ENCODE data around the gene ERC1. TPM values are rescaled to one million over a fixed set of nuclear protein-coding genes. Genes with fewer than 3 reads are reported as not detected.

ERC1 gene
- total RNA-seq, 1 donor from 2014 or later, result 16.6 TPM

DNA sequence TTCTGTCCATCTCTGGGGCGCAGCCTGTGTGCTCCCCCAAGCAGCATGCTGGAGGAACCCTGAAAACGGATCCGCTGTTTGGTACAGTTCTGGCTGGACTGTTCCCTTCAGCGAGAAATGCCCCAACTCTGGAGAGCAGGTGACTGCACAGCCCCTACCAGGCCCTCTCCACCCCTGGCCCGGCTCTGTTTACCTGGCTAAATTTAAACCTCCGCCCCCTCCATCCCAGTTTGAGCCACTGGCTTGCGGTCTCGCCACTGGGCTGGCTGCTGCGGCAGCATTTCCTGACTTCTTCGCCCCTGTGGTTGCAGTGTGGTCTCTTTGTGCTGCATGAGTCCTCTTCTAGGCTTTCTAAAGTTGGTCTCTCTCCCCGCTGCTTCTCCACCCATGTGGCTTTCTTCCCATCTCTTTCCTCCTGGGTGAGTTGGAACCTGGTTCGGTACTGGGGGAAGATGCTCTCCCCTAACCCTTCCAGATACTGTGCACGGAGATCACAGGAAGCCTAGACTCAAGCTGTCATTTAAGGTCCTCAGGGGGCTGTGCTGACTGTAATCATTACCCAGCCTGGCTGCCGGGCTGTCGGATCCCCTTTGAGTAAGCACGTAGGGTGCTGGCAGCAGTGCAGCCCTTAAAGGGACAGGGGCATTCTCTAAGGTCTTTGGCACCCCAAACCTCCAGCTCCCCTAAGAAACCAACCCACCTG is 542.7 kb downstream of the ERC1 start:
- FAIRE-seq (no peak), DNase-seq (ENCODE audit: low read depth) (no peak)
- no peak overlapping the region for H3K4me3 ChIP-seq (ENCODE audit: low read depth, low read length)
- TF ChIP-seq, protein P1, sequence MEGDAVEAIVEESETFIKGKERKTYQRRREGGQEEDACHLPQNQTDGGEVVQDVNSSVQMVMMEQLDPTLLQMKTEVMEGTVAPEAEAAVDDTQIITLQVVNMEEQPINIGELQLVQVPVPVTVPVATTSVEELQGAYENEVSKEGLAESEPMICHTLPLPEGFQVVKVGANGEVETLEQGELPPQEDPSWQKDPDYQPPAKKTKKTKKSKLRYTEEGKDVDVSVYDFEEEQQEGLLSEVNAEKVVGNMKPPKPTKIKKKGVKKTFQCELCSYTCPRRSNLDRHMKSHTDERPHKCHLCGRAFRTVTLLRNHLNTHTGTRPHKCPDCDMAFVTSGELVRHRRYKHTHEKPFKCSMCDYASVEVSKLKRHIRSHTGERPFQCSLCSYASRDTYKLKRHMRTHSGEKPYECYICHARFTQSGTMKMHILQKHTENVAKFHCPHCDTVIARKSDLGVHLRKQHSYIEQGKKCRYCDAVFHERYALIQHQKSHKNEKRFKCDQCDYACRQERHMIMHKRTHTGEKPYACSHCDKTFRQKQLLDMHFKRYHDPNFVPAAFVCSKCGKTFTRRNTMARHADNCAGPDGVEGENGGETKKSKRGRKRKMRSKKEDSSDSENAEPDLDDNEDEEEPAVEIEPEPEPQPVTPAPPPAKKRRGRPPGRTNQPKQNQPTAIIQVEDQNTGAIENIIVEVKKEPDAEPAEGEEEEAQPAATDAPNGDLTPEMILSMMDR (IDR thresholded peaks at IDR 0.05; ENCODE audit: insufficient read depth, low read length, severe bottlenecking), result no peak
- H3K36me3 ChIP-seq (ENCODE audit: control insufficient read depth, insufficient read depth, low read length), result no peaks in the 10 kb centered on the region
- peaks cover 41% of the 10 kb centered on the region for H3K27me3 ChIP-seq (ENCODE audit: control insufficient read depth, insufficient read depth, low read length)

DNA sequence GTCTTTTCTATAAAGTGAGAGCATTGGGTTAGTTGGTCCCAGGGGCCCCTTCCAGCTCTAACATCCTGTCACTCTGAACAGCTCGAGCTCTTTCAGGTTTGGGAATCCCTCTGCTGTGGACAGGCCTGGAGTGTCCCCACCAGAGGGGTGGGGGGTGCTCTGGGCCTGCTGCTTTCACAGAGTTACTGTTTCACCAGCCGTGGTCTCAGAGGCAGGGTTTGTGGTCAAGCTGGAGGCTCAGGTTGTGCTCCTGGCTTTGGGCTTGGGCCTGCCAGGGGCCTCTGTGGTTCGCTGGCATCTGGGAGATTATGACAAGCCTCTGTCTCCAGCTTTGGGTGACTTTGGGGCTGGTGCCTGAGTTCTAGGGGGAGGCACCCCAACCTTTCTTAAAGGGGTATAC is 543.7 kb downstream of the ERC1 start:
- Histone ChIP-seq H3K36me3 (ENCODE audit: control insufficient read depth, insufficient read depth, low read length) (no peaks in the 10 kb centered on the region), H3K4me3 (ENCODE audit: low read depth, low read length) (no peak overlapping the region), H3K27me3 (ENCODE audit: control insufficient read depth, insufficient read depth, low read length) (peaks cover 39% of the 10 kb centered on the region)
- FAIRE-seq, result no peak
- DNase-seq (ENCODE audit: low read depth), result no peak
- TF ChIP-seq, protein P1 (IDR thresholded peaks at IDR 0.05; ENCODE audit: insufficient read depth, low read length, severe bottlenecking), result no peak

DNA sequence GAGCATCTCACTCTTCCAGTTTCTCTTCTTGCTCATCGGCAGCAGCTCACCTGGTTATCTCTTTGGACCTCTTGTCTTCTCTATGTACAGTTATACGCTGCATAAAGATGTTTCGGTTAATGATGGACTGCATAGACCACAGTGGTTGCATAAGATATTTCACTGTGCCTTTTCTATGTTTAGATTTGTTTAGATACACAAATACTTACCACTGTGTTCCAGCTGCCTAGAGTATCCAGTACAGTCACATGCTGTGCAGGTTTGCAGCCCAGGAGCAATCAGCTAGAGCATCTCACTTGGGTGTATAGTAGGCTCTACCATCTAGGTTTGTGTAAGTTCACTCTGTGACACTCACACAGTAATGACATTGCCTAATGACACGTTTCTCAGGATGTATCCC is 545.8 kb downstream of the ERC1 start:
- Histone ChIP-seq H3K27me3 (ENCODE audit: control insufficient read depth, insufficient read depth, low read length) (peaks cover 31% of the 10 kb centered on the region), H3K4me3 (ENCODE audit: low read depth, low read length) (no peak overlapping the region), H3K36me3 (ENCODE audit: control insufficient read depth, insufficient read depth, low read length) (no peaks in the 10 kb centered on the region)
- no peak for DNase-seq (ENCODE audit: low read depth)
- FAIRE-seq, result no peak
- TF ChIP-seq, protein P1 (IDR thresholded peaks at IDR 0.05; ENCODE audit: insufficient read depth, low read length, severe bottlenecking), result no peak

DNA sequence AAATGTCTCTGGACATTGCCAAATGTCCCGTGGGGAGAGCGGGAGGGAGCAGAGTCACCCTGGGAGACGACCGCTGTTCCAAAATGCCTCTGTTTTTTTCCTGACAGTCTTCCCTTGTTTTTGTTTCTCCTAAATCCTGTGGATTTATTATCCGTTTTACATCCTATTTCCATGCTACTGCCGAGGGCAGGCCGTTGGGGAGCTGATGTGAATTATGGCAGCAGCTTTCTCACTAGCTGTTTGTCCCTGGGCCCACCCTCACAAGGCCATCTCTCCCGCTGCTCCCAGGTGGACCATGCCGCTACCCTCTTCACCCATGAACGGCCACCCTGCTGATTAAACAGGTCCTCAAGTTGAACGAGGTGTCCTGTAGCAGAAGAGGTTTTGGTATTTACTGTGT is 548.1 kb downstream of the ERC1 start:
- Histone ChIP-seq H3K36me3 (ENCODE audit: control insufficient read depth, insufficient read depth, low read length) (no peaks in the 10 kb centered on the region), H3K27me3 (ENCODE audit: control insufficient read depth, insufficient read depth, low read length) (peaks cover 16% of the 10 kb centered on the region), H3K4me3 (ENCODE audit: low read depth, low read length) (no peak overlapping the region)
- no peak for FAIRE-seq
- no peak for DNase-seq (ENCODE audit: low read depth)
- TF ChIP-seq, protein P1 (IDR thresholded peaks at IDR 0.05; ENCODE audit: insufficient read depth, low read length, severe bottlenecking), result no peak

DNA sequence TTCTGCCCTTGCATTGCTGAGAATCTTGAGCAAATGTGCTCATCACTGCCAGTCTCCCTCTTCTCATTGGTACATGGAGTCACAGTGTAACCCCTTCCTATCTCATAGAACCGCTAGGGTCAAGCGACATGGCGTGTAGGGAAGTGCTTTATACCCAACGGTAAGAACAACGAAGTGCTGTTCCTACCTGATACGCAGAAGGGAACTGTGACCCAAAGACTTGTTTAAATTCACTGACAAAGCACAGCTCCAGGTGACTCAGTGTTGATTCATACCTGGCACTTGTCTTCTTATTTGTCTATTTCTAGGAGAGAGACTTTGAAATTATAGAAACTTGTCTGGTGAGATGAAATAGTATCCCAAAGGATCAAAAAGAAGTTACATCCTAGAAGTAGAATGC is 549.7 kb downstream of the ERC1 start:
- H3K27me3 ChIP-seq (ENCODE audit: control insufficient read depth, insufficient read depth, low read length), result peaks cover 16% of the 10 kb centered on the region
- DNase-seq (ENCODE audit: low read depth), result peak; percentile 95
- no peaks in the 10 kb centered on the region for H3K36me3 ChIP-seq (ENCODE audit: control insufficient read depth, insufficient read depth, low read length)
- peak; percentile 82 for FAIRE-seq
- TF ChIP-seq, protein P1 (IDR thresholded peaks at IDR 0.05; ENCODE audit: insufficient read depth, low read length, severe bottlenecking), result no peak
- no peak overlapping the region for H3K4me3 ChIP-seq (ENCODE audit: low read depth, low read length)

DNA sequence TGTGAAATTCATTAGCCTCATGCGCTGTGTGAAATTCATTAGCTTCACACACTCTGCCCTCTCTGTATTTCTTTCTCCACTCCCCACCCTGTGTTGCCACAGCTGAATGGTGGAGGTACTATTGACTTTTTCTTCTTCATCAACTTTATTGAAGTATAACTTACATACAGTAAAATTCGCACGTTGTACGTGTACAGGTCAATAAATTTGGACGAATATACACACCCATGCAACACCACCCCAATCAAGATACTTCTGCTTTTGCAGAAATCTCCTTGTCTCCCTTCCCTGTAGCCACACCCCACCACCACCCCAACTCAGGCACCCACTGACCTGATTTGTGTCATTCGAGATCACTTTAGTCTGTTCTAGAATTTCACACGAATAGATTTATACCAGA is 551.6 kb downstream of the ERC1 start:
- TF ChIP-seq, protein P1 (IDR thresholded peaks at IDR 0.05; ENCODE audit: insufficient read depth, low read length, severe bottlenecking), result no peak
- DNase-seq (ENCODE audit: low read depth) (no peak), FAIRE-seq (no peak)
- H3K36me3 ChIP-seq (ENCODE audit: control insufficient read depth, insufficient read depth, low read length), result no peaks in the 10 kb centered on the region
- no peak overlapping the region for H3K4me3 ChIP-seq (ENCODE audit: low read depth, low read length)
- H3K27me3 ChIP-seq (ENCODE audit: control insufficient read depth, insufficient read depth, low read length), result peaks cover 8% of the 10 kb centered on the region

All from bronchial epithelial cell (primary cell).